Measurements from ENCODE around the gene PSMB5. TPM values are rescaled to one million over a fixed set of nuclear protein-coding genes. Genes with fewer than 3 reads are reported as not detected.

The PSMB5 gene
- total RNA-seq, 1 donor from 2014 or later, result 220 TPM

DNA sequence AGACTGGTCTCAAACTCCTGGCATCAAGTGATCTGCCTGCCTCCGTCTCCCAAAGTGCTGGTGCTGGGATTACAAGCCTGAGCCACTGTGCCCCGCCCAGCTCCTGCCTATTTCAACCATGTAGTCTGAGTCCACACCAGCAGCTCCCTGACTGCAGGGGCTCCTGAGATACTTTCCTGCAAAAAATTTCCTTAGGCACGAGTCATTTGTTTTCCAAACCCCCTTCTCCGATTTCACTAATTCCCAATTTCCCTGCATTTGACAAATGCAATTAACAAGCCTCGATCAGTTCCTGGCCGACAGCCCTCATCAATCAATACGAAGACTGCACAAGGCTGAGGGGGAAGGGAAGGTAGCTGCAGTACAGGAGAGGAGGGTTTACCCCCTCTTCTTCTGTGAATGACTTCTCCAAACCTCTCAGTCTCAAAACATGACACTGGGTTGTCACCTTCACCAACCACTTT lies 10.1 kb downstream of the PSMB5 start:
- FAIRE-seq (no peak), DNase-seq (ENCODE audit: low read depth) (no peak)
- peaks cover 18% of the 10 kb centered on the region for H3K36me3 ChIP-seq (ENCODE audit: control insufficient read depth, insufficient read depth, low read length)
- TF ChIP-seq, protein P1, sequence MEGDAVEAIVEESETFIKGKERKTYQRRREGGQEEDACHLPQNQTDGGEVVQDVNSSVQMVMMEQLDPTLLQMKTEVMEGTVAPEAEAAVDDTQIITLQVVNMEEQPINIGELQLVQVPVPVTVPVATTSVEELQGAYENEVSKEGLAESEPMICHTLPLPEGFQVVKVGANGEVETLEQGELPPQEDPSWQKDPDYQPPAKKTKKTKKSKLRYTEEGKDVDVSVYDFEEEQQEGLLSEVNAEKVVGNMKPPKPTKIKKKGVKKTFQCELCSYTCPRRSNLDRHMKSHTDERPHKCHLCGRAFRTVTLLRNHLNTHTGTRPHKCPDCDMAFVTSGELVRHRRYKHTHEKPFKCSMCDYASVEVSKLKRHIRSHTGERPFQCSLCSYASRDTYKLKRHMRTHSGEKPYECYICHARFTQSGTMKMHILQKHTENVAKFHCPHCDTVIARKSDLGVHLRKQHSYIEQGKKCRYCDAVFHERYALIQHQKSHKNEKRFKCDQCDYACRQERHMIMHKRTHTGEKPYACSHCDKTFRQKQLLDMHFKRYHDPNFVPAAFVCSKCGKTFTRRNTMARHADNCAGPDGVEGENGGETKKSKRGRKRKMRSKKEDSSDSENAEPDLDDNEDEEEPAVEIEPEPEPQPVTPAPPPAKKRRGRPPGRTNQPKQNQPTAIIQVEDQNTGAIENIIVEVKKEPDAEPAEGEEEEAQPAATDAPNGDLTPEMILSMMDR (IDR thresholded peaks at IDR 0.05; ENCODE audit: insufficient read depth, low read length, severe bottlenecking), result no peak
- no peaks in the 10 kb centered on the region for H3K27me3 ChIP-seq (ENCODE audit: control insufficient read depth, insufficient read depth, low read length)
- H3K4me3 ChIP-seq (ENCODE audit: low read depth, low read length), result no peak overlapping the region

DNA sequence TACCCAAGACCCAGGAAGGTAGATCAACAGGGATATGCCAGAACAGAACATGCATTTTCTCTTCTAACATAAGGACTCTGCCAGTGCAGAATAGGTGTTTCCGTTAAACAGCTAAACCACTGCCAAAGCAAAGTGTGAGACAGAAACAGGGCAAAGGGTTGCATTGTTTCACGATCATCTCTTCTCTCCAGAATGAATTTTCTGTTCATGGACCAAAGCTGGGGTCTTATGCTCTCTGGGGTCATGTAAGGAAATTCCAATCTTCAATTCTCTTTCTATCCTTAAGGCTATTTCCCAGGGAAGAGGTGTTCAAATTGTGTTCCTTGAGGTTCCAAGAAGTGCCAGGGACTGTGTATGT lies 10.9 kb downstream of the PSMB5 start:
- Histone ChIP-seq H3K27me3 (ENCODE audit: control insufficient read depth, insufficient read depth, low read length) (no peaks in the 10 kb centered on the region), H3K4me3 (ENCODE audit: low read depth, low read length) (no peak overlapping the region), H3K36me3 (ENCODE audit: control insufficient read depth, insufficient read depth, low read length) (peaks cover 12% of the 10 kb centered on the region)
- TF ChIP-seq, protein P1 (IDR thresholded peaks at IDR 0.05; ENCODE audit: insufficient read depth, low read length, severe bottlenecking), result no peak
- FAIRE-seq (no peak), DNase-seq (ENCODE audit: low read depth) (no peak)

GRCh38 chr14:23023022-23023794 lies 11.5 kb downstream of the PSMB5 start:
- H3K36me3 ChIP-seq (ENCODE audit: control insufficient read depth, insufficient read depth, low read length), result peaks cover 10% of the 10 kb centered on the region
- no peak for FAIRE-seq
- TF ChIP-seq, protein P1 (IDR thresholded peaks at IDR 0.05; ENCODE audit: insufficient read depth, low read length, severe bottlenecking), result no peak

DNA sequence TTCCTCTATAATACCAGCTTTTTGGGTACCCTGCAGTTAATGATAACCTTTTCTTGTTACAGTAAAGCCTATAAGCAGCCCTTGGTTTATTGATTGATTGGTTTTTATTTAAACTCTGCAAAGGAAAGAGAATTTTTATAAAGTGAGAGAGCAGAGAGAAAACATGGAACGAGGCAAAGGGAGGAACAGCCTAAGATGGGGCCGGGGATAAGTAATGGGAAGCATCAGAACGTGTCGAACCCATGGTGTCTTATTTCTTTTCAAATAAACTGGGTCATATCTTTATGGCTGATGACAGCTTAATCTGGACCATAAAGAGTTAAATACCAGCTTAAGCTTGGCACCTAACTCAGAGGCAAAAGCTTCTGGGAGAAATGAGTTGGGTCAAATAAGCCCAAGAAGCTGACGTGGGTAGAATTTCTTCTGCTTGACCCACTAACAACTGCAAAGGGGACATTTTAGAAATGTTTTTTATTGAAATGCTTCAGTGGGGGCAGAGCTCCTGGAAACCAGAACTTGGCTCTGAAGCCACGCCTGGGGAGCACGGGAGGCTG lies 12.7 kb downstream of the PSMB5 start:
- Histone ChIP-seq H3K4me3 (ENCODE audit: low read depth, low read length) (no peak overlapping the region), H3K27me3 (ENCODE audit: control insufficient read depth, insufficient read depth, low read length) (no peaks in the 10 kb centered on the region), H3K36me3 (ENCODE audit: control insufficient read depth, insufficient read depth, low read length) (peaks cover 10% of the 10 kb centered on the region)
- DNase-seq (ENCODE audit: low read depth) (no peak), FAIRE-seq (no peak)
- TF ChIP-seq, protein P1 (IDR thresholded peaks at IDR 0.05; ENCODE audit: insufficient read depth, low read length, severe bottlenecking), result no peak

More at GRCh38 chr14:23023022-23023794, 11.5 kb downstream of the PSMB5 start:
- Histone ChIP-seq H3K4me3 (ENCODE audit: low read depth, low read length) (no peak overlapping the region), H3K27me3 (ENCODE audit: control insufficient read depth, insufficient read depth, low read length) (no peaks in the 10 kb centered on the region)
- no peak for DNase-seq (ENCODE audit: low read depth)

DNA sequence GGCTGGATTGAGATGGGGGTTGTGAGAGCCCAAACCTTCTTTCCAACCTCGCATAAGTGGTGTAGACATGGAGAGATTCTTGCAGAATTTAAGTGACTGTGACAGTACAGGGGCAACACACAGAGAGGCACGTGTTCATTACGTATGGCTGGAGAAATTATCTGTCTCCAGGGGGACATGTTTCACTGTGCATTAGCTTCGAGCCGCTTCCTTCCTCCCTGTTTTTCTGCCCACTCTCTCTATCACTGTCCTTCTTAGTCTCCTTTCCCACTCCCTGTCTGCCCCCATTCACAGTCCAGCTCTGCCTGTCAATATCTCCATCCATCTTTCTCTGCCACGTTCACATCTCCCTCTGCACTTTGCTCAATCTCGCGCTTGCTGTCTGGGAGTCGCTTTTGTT lies 13.3 kb downstream of the PSMB5 start:
- peaks cover 10% of the 10 kb centered on the region for H3K36me3 ChIP-seq (ENCODE audit: control insufficient read depth, insufficient read depth, low read length)
- H3K27me3 ChIP-seq (ENCODE audit: control insufficient read depth, insufficient read depth, low read length), result no peaks in the 10 kb centered on the region
- TF ChIP-seq, protein P1 (IDR thresholded peaks at IDR 0.05; ENCODE audit: insufficient read depth, low read length, severe bottlenecking), result no peak
- FAIRE-seq, result no peak
- no peak overlapping the region for H3K4me3 ChIP-seq (ENCODE audit: low read depth, low read length)
- no peak for DNase-seq (ENCODE audit: low read depth)

Measured in bronchial epithelial cell (primary cell).